KG1 (cell line): Measurements from ENCODE around the gene FKBP15.
A peak's percentile ranks its signal among the peaks of the same experiment; 100 is the strongest.
"Not testable (repeated sequence)": the region's sequence is repeated elsewhere in the genome, so short reads cannot be mapped to it uniquely, and the experiment has no call there.

Source experiments
- DNase-seq: peaks from one replicate; lab custom pipeline; 2025; lab: John Stamatoyannopoulos, UW

The FKBP15 gene

GRCh38 chr9:113221003-113221799, at the start of gene FKBP15, which contains the start of gene SLC31A1:
FKBP15 (minus strand) TSS chr9:113221277; CDS start chr9:113221243, 34 bp downstream.
SLC31A1 (plus strand) TSS chr9:113221544; CDS start chr9:113256149, 34,605 bp downstream.
- peak; percentile 95 for DNase-seq

- DNase-seq: no peak
These were observed 48.8 kb upstream of the FKBP15 start for GRCh38 chr9:113269871-113270270.

GRCh38 chr9:113269355-113269754, 48.3 kb upstream of the FKBP15 start:
- DNase-seq: no peak

- no peak for DNase-seq
These were observed 47.0 kb upstream of the FKBP15 start for GRCh38 chr9:113267911-113268566.

GRCh38 chr9:113266174-113266573, 45.1 kb upstream of the FKBP15 start:
- no peak for DNase-seq

- DNase-seq: no peak
These were observed 41.0 kb upstream of the FKBP15 start for GRCh38 chr9:113261917-113262671.

GRCh38 chr9:113258282-113258681, 37.2 kb upstream of the FKBP15 start:
- DNase-seq: no peak

GRCh38 chr9:113257863-113258262, 36.8 kb upstream of the FKBP15 start:
- no peak for DNase-seq

- DNase-seq: no peak
These were observed 34.4 kb upstream of the FKBP15 start for GRCh38 chr9:113255438-113255837.

GRCh38 chr9:113254991-113255390, 33.9 kb upstream of the FKBP15 start:
- DNase-seq: no peak

GRCh38 chr9:113250807-113251206, 29.7 kb upstream of the FKBP15 start:
- DNase-seq: no peak

- DNase-seq: not testable (repeated sequence)
These were observed 28.6 kb upstream of the FKBP15 start for GRCh38 chr9:113249661-113250060.

GRCh38 chr9:113247640-113248039, 26.6 kb upstream of the FKBP15 start:
- no peak for DNase-seq

GRCh38 chr9:113246928-113247327, 25.9 kb upstream of the FKBP15 start:
- DNase-seq: no peak

- no peak for DNase-seq
These were observed 24.8 kb upstream of the FKBP15 start for GRCh38 chr9:113245894-113246293.

- DNase-seq: no peak
These were observed 23.5 kb upstream of the FKBP15 start for GRCh38 chr9:113244556-113244955.

GRCh38 chr9:113241161-113241560, 20.1 kb upstream of the FKBP15 start:
- DNase-seq: no peak

- DNase-seq: no peak
These were observed 17.8 kb upstream of the FKBP15 start for GRCh38 chr9:113238859-113239232.

GRCh38 chr9:113238202-113238858, 17.3 kb upstream of the FKBP15 start:
- DNase-seq: no peak

GRCh38 chr9:113237026-113237425, 15.9 kb upstream of the FKBP15 start:
- no peak for DNase-seq

GRCh38 chr9:113235701-113236255, 14.7 kb upstream of the FKBP15 start:
- DNase-seq: not testable (repeated sequence)

GRCh38 chr9:113231701-113232100, 10.6 kb upstream of the FKBP15 start:
- DNase-seq: no peak
